CD4-positive, alpha-beta T cell treated with Interleukin-17A for 4 hours (primary cell): Measurements from ENCODE around the gene SSBP4.

Source experiments
- DNase-seq: peaks from one replicate; pipeline ENCODE4 v3.0.0-alpha.2; 2020; ENCODE audit warnings: mixed read lengths

SSBP4 gene

GRCh38 chr19:18446145-18446810, 27.1 kb downstream of the SSBP4 start:
- DNase-seq = no peak

GRCh38 chr19:18446811-18447359, 27.7 kb downstream of the SSBP4 start:
- no peak for DNase-seq

DNA sequence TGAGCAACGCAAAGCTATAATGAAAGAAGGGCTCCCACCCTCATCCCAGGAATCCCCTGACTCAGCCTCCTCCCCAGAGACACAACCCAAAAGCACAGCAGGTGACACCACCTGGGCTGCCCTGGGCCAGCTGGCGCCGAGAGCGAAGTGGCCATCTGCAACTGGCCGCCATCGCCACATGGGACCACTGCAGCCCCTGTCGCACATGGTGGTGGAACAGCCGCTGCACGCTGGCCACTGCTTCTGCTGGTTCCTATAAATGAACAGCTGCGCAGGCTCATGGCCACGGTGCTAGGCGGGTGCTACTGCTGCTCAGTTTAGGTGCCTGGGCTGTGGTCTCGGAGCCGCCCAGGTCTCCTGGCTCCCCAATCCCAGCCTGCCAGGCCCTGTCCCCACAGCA, 30.4 kb downstream of the SSBP4 start:
- no peak for DNase-seq

DNA sequence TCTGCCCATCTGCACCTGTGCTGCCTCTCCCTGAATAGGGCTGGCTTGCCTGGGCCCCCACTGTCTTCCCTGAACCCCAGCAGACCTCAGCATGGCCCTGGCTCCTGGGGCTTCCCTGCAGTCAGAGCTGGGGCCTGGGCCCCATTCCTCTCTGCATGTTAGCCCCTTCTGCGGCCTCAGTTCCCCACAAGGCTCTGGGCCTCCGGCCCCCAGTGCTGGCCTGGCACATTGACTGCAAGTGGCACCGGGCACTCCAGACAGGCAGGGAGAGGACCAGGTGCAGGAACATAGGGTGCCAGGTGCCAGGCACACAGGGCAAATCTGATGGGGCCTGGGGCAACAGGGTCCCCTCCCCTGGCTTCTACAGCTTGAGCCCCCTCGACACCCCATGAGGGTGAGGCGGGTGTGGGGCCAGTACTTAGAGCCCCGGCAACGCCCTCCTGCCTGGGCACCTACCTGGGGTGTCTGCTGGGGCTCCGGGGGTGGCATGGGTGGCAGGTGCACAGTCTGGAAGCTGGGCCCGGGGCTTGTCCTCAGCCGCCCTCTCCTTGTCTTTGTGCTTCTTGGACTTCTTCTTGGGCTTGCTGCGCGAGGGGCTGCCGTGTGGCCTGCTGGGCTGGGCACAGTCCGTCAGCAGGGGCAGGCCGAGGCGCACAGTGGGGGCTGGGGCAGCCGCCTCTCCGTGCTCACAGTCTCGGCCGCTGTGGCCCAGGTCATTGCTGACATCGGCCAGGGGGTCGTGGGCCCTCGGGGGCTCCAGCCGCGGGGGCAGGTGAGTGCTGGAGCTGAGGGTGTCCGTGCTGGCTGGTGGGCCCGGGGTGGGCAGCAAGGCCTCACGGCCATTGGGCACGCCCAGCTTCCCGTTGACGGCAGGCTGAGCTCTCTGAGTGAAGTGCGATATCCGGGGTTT, 31.1 kb downstream of the SSBP4 start:
- DNase-seq = no peak

GRCh38 chr19:18450931-18451836, 32.0 kb downstream of the SSBP4 start:
- DNase-seq = peak; percentile 90

- no peak for DNase-seq
Measured at GRCh38 chr19:18452386-18452785, 33.2 kb downstream of the SSBP4 start.

- DNase-seq = no peak
Measured at GRCh38 chr19:18453269-18454024, 34.2 kb downstream of the SSBP4 start.

DNA sequence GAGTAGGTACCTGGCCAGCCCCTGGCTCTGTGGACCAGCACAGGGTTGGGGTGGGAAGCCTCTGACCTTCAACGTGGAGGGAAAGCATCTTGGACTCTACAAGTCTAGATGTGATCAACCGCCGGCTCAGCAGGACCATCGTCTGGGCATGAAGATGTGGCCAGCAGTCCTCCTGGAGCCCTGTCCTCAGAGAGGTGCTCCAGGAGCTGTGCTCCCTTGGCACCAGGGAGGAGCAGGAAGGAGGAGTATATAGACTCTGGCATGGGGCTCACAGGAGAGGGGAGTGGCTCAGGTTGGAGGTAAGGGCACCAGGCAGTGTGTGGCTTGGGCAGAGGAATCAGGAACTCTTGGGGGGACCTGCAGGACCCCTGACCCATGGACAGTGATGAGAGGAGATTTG, 37.1 kb downstream of the SSBP4 start:
- no peak for DNase-seq

DNA sequence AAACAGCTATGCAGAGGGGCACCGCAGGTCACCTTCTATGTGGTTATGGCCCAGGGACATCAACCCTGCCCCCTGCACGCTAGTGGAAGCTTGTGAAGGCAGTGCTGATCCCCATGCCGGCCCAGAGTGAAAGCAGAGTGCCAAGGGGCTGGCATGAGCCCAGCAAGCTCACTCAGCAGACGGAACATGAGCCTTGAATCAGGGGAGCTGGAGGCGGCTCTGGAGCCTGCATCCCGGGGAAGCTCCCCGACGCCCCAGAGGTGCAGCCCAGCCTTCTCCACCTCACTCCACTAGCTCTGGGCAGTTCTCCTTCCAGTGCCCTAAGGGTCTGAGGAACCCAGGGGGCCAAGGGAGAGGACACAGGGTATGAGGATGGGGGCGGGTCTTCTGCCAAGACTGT, 37.8 kb downstream of the SSBP4 start:
- no peak for DNase-seq

DNA sequence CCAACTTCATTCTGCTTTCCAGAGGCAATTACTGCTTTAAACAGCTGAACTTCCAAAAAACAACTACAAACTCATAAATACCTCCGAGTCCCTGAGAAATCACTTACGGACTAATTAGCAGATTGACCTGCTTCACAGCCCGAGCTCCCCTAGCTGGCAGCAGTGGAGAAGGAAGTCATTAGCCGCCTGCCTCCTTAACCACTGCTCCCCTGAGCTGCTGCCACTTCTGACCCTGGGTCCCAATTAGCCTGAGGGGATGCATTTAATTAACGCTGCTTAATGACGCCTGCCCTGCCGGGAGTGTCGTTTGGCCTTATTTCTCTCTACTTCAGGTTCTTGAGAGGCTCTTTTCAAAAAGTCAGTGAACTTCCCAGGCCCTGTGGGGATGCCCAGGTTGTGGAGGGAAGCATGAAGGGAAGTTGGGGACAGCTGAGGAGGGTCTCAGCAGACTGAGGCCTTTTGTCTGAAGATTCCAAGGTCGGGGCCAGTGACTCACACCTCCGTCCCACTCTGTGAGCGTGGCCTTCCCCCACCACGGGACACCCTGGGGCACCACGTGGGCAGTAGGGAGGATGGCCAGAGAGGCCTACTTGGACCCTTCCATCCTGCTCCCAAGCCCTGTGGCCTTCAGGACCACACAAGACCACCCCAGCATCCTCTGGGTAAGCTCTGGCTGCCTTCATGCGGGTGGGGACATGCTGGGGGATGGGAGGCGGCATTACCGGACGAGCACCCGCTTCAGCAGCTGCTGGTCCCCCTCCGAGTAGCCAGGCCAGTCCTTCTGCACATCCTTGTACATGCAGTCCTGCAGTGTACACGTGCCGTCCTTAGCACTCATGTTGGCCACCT, 38.5 kb downstream of the SSBP4 start:
- DNase-seq = no peak

DNA sequence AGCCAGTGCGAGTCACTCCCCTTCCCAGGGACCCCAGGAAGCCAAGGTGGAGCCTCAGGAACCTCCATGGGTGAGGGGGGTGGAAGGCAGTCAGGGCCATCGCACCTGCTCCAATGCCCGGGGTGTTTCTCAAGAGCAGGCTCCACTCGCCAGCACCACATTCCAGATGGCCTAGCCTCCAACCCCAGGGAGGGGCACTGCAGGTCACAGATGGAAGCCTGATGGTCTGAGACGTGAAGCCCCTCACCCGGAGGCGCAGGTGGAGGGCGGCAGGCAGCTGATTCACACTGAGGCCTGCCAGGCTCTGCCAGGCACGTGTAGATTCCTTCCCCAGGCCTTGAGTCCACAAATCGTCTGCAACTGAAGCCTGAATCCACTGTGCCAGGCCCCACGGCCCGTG, 41.7 kb downstream of the SSBP4 start:
- DNase-seq = no peak

DNA sequence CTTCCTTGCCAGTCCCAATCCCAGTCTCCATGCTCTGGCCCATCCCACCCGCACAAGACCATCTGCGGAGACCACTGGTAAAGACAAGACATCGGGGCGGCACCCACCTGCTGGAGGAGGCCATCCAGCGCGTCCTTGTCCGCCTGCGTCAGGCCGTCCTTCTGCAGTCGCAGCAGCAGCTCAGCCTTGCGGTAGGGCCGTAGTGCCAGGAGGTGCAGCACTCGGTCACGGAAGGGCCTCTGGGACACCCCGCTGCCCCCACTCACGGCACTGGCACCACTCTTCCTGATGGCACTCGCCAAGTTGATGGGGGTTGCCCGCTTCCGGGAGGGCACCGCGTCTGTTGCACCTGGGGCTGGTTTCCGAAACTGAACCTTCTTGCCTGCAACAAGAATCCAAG, 42.3 kb downstream of the SSBP4 start:
- DNase-seq = no peak

DNA sequence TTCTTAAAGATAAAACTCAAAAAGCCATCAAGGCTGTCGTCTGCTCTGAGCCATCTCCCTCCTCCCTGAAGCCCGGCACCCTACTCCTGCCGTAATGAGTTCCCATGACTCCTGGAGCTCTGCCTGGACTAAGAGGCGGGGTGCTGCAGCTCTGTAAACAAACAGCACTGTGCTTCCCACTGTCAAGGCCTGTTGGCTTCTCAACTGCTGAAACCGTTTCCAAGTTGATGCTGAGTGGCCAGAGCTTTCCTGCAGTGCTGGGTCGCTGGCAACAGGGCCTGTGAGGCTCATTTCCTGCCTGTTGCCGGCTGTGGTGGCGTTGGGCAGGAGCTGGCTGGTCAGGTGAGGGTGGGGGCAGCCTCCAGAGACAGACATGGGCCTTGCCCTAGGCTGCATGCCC, 45.4 kb downstream of the SSBP4 start:
- no peak for DNase-seq

- DNase-seq = no peak
Measured at GRCh38 chr19:18465214-18465963, 46.2 kb downstream of the SSBP4 start.

- no peak for DNase-seq
Measured at GRCh38 chr19:18465964-18466339, 46.8 kb downstream of the SSBP4 start.

- DNase-seq = no peak
Measured at GRCh38 chr19:18466354-18466753, 47.2 kb downstream of the SSBP4 start.

GRCh38 chr19:18467978-18468377, 48.8 kb downstream of the SSBP4 start:
- no peak for DNase-seq

DNA sequence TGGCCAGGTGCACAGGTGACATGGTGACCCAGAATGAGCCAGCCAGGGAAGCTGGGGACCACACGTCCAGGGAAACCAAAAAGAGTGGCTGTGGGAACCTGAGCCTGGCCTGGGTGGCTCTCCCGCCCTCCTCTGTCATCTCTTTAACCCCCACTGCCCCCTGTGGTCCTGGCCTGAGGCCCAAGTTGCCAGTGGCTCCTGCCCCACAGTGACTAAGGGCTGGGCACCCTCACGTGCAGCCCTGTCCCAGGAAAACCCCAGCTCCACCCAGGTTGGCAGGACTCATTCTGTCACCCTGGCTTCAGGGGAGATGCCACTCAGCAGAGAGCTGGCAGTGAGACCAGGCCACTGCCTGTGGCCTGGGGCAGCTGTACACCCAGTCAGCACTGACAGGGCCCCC, 49.3 kb downstream of the SSBP4 start:
- DNase-seq = no peak

DNA sequence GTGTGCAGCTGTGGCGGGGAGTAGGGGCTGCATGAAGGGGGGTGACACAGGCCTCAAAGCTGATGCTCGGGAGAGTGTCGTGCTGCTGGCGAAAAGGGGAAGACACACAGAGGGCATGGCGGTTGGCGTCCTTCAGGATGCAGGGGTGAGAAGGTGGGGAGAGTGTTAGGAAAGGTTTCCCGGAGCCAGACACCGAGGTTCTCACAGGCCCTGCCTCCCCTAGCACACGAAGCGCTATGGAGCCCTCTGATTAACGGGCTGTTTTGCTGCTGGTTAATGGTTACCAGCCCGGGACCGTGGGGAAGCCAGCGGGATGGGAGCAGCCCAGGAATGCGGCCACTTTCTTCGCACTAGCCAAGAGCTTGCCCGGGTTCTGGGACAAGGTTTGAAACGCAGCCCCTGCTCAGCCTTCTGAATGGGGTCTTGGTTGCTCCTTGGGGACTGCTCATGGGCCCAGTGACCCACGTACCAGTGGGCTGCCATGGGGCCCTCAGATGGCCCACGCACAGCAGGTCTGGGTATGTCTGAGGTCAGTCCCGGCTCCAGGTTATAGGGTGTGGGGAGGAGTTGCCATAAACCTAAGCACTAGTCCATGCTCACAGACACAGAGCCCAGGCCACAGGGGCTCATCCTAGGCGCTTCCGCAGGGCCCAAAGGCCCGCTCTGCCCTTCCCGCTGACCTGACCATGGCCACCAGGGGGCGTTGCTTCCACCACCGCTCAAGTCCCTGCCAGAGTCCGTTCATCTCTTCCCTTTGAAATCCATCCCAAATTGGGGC, 50.1 kb downstream of the SSBP4 start:
- DNase-seq = peak; percentile 76

- DNase-seq = no peak
Measured at GRCh38 chr19:18470787-18471186, 51.6 kb downstream of the SSBP4 start.
